HUES48 (cell line): Measurements from ENCODE around the gene MOV10L1.

Source experiments
- H3K27ac ChIP-seq: one replicate; pipeline ENCODE4 v1.7.0; 2013; ENCODE audit warnings: low read depth, low read length, inconsistent platforms
- H3K27me3 ChIP-seq: 2 replicates; pipeline ENCODE4 v1.6.1; 2013; ENCODE audit warnings: mild to moderate bottlenecking, low read length; ENCODE audit not compliant: control insufficient read depth, insufficient read depth
- H3K36me3 ChIP-seq: 2 replicates; pipeline ENCODE4 v1.6.1; 2013; ENCODE audit warnings: low read length; ENCODE audit not compliant: control insufficient read depth, insufficient read depth
- H3K4me1 ChIP-seq: 2 replicates; pipeline ENCODE4 v1.6.1; 2013; ENCODE audit warnings: mild to moderate bottlenecking, low read length; ENCODE audit not compliant: control insufficient read depth, insufficient read depth
- H3K4me3 ChIP-seq: 2 replicates; pipeline ENCODE4 v1.5.1; 2013; ENCODE audit warnings: mild to moderate bottlenecking, low read depth, low read length
- H3K9ac ChIP-seq: 2 replicates; pipeline ENCODE4 v1.6.1; 2013; ENCODE audit warnings: mild to moderate bottlenecking, low read depth, low read length, moderate library complexity
- H3K9me3 ChIP-seq: 2 replicates; pipeline ENCODE4 v1.6.1; 2013; ENCODE audit warnings: low read length; ENCODE audit not compliant: control insufficient read depth, insufficient read depth

Gene MOV10L1

GRCh38 chr22:50091092-50091768, 1.4 kb downstream of the MOV10L1 start:
- Histone ChIP-seq H3K27me3 (no peaks in the 10 kb centered on the region; the same call in 1 of the 2 replicates), H3K36me3 (no peaks in the 10 kb centered on the region), H3K27ac (no peak overlapping the region), H3K9ac (no peak overlapping the region), H3K4me3 (no peak overlapping the region), H3K9me3 (no peaks in the 10 kb centered on the region), H3K4me1 (no peaks in the 10 kb centered on the region)

- Histone ChIP-seq H3K9ac (no peak overlapping the region), H3K4me1 (no peaks in the 10 kb centered on the region), H3K36me3 (no peaks in the 10 kb centered on the region)
These were observed 2.5 kb downstream of the MOV10L1 start for GRCh38 chr22:50092342-50092741.

DNA sequence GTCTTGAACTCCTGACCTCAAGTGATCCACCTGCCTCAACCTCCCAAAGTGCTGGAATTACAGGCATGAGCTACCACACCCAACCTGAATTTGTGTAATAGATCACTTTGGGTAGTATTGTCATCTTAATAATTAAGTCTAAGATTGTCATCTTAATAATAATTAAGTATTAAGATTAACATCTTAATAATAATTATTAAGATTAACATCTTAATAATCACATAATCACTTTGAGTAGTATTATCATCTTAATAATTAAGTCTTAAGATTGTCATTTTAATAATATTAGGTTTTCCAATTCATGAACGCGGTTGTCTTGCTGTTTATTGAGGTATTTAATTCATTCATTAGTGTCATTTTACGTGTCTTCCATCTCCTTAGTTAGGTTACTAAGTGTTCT, 8.2 kb downstream of the MOV10L1 start:
- Histone ChIP-seq H3K4me3 (no peak overlapping the region), H3K27ac (no peak overlapping the region), H3K9ac (no peak overlapping the region), H3K36me3 (no peaks in the 10 kb centered on the region), H3K4me1 (no peaks in the 10 kb centered on the region), H3K9me3 (no peaks in the 10 kb centered on the region), H3K27me3 (no peaks in the 10 kb centered on the region; the same call in 1 of the 2 replicates)

More at GRCh38 chr22:50092342-50092741, 2.5 kb downstream of the MOV10L1 start:
- no peaks in the 10 kb centered on the region; the same call in 1 of the 2 replicates for H3K27me3 ChIP-seq
- no peak overlapping the region for H3K4me3 ChIP-seq
- no peak overlapping the region for H3K27ac ChIP-seq
- no peaks in the 10 kb centered on the region for H3K9me3 ChIP-seq

DNA sequence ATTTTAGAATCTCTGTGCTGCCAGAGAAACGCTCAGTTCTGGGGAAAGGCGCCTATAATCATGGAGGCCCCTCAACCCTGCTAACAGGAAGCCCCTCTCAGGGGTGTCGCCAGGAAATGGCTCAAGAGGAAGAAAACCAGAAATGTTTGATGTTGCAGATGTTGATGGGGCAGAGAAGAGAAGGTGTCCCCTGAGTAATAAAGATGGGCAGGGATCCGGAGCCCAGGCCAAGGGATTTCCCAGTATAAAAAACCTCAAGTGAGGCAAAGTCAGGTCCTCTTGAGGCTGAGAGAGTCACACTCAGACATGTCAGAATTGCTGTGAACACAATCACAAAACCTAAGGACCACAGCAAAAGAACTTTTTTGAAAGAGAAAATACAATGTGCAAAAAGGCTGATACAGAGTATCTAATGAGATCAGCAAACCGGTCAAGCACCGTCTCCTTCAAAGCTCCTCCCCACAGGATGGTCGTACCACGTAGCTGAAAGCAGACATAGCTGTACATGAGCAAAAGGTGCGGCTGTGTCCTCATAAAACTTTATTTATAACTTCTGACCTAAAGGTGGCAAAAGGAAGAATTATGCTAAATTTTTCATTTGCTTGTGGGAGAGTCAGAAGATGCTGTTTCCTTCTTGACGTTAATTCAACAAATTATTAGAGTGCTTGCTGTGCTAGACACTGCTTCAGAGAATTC, 12.2 kb downstream of the MOV10L1 start:
- Histone ChIP-seq H3K27ac (no peak overlapping the region), H3K36me3 (no peaks in the 10 kb centered on the region), H3K27me3 (no peaks in the 10 kb centered on the region), H3K4me3 (no peak overlapping the region), H3K9me3 (no peaks in the 10 kb centered on the region), H3K4me1 (no peaks in the 10 kb centered on the region), H3K9ac (no peak overlapping the region)

DNA sequence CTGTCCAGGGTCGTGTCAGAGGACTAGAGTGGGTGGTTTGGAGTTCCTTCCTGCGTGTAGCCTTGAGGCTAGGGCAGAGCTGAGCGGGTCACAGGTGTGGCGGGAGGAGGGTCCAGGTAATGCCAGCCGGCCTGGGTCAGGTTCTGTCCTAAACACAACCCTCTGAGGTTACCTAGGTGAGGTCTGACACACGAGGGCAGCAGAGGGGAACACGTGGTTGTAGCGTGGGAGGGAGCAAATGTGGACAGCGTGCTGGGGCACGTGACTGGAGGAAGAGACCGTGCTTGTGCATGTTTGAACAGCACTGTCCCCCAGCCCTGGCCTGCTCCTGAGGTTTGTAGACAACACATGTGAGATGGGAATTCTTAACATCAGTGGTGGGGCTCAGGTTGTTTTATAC, 13.1 kb downstream of the MOV10L1 start:
- no peak overlapping the region for H3K9ac ChIP-seq
- H3K9me3 ChIP-seq, result no peaks in the 10 kb centered on the region
- no peaks in the 10 kb centered on the region for H3K27me3 ChIP-seq
- H3K27ac ChIP-seq, result no peak overlapping the region
- H3K4me1 ChIP-seq, result no peaks in the 10 kb centered on the region
- H3K4me3 ChIP-seq, result no peak overlapping the region
- H3K36me3 ChIP-seq, result no peaks in the 10 kb centered on the region

GRCh38 chr22:50104141-50104544, 14.3 kb downstream of the MOV10L1 start:
- Histone ChIP-seq H3K4me1 (no peaks in the 10 kb centered on the region), H3K27me3 (no peaks in the 10 kb centered on the region), H3K4me3 (no peak overlapping the region), H3K36me3 (no peaks in the 10 kb centered on the region), H3K9ac (no peak overlapping the region), H3K27ac (no peak overlapping the region), H3K9me3 (no peaks in the 10 kb centered on the region)

DNA sequence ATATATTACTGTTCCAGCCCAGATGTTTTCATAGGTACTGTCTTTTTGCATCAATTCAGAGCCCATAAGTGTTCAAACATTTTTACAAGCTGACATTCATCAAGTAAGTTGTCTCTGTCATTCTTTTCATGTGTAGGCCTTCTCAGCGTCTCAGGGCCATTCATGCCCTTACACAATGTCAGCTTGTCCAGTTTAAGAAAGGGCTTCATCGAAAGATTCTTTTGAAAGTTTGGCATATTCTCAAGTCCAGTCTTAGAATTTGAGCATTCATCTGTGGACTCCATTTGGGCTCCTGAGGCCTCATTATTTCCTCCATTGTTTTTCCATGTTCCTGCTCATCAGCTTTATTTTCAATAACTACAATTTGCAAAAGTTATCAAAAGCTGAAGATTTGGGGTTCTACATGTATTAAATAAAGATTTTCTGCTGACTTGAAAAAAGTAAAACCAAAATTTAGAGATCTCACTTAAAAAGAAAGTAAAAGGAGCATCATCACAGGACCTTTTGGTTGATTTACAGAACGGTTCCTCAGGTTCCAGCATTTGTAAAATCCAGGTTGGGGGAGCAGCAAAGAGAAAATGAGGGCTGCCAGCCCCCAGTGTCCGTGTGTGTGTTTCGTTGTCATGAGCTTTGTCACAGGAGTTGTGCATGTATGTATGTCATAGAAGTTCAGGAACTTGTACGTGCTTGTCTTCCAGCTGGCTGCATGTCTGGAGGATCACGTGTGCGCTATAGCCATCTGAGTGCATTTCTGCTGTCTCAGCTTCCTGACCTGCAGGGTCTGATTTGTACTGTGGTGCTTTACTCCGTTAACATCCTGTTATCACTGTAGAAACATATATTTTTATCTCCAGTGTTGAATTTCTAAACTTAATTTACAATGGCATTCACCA, 15.6 kb downstream of the MOV10L1 start:
- Histone ChIP-seq H3K27me3 (no peaks in the 10 kb centered on the region), H3K4me3 (no peak overlapping the region), H3K9ac (no peak overlapping the region), H3K36me3 (no peaks in the 10 kb centered on the region), H3K4me1 (no peaks in the 10 kb centered on the region), H3K9me3 (no peaks in the 10 kb centered on the region), H3K27ac (no peak overlapping the region)

GRCh38 chr22:50107529-50107928, 17.7 kb downstream of the MOV10L1 start:
- no peak overlapping the region for H3K9ac ChIP-seq
- H3K27me3 ChIP-seq, result no peaks in the 10 kb centered on the region
- H3K27ac ChIP-seq, result no peak overlapping the region
- no peaks in the 10 kb centered on the region for H3K9me3 ChIP-seq
- H3K4me3 ChIP-seq, result no peak overlapping the region
- no peaks in the 10 kb centered on the region for H3K4me1 ChIP-seq
- no peaks in the 10 kb centered on the region for H3K36me3 ChIP-seq

GRCh38 chr22:50111056-50111455, 21.2 kb downstream of the MOV10L1 start:
- no peaks in the 10 kb centered on the region for H3K4me1 ChIP-seq
- no peaks in the 10 kb centered on the region for H3K27me3 ChIP-seq
- no peaks in the 10 kb centered on the region for H3K36me3 ChIP-seq
- H3K9me3 ChIP-seq, result no peaks in the 10 kb centered on the region
- H3K27ac ChIP-seq, result no peak overlapping the region
- no peak overlapping the region for H3K4me3 ChIP-seq
- no peak overlapping the region for H3K9ac ChIP-seq

DNA sequence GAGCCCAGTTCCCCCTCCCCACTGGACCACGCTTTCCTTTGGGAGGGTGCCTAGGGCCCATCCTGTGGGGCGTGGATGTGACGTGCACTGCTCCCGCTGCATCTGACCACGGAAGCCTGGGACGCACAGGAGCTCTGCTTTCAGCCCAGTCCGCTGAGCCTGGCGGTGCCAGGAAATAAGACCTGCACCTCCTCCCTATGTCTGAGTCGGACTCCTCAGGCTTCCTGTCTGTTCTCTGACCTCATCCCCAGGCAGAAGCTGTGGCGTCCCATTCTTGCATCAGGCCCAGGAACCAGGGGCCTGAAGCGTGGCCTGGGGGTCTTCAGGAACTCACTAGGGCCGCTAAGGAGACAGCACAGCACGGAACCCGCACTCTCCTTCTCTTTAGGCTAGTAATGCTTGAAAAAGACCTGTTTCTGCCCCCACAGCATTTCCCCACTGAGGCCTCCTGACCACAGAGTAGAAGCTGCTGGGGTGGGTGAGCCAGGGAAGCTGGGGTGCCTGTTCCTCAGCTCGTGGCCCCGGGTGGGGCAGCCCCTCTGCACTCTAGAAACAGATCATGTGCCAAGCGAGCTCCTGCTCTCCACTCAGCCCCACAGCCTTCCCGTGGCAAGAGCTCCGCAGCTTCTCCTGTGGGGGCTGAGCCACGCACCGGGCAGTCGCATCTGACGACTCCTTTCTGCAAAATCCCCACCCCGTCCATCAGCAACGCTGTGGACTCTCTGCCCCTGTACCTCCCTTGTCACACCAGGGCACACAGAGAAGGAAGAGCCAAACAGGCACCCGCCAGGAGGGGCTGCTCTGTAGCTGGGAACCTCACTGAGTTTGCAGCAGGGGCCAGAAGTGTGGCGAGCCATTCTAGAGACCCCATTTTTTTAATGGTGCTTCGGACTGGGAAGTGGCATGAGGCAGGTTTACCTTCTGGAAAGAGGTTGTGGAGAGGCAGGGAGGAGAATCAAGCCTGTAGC, 22.6 kb downstream of the MOV10L1 start:
- no peaks in the 10 kb centered on the region for H3K9me3 ChIP-seq
- H3K36me3 ChIP-seq, result no peaks in the 10 kb centered on the region
- no peak overlapping the region for H3K4me3 ChIP-seq
- no peaks in the 10 kb centered on the region for H3K4me1 ChIP-seq
- no peaks in the 10 kb centered on the region for H3K27me3 ChIP-seq
- no peak overlapping the region for H3K27ac ChIP-seq
- H3K9ac ChIP-seq, result no peak overlapping the region
